ENCODE measurements around the gene DPYSL5.

DNA sequence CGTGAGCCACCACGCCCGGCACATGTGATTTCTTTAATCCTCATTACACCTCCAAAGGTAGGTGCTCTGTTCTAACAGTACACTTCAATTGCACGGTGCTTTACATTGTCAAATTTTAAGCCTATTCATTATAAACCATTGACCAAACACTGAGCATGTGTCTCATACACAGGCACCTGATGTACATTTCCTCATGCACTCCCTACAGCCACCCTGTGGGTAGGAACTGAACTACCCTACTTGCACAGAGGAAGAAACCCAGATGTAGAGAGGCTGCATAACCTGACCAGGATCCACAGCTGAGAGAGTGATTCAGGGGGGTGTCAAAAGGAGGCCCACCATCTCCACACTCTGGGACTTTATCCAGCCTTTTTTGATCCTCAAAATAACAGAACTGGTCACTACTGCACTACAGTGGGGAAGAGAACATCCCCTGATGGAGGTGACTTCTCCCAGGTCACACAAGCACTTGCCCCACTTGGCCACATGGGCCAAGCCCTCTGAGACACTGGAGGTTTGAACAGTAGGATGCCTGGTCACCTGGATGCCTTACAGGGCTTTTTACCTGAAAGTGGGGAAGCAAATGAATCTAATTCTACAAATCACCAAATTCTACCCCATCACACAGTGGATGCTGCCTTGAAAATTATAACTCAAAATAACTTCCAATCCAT, 6.9 kb upstream of the DPYSL5 start:
- TF ChIP-seq, protein P1, sequence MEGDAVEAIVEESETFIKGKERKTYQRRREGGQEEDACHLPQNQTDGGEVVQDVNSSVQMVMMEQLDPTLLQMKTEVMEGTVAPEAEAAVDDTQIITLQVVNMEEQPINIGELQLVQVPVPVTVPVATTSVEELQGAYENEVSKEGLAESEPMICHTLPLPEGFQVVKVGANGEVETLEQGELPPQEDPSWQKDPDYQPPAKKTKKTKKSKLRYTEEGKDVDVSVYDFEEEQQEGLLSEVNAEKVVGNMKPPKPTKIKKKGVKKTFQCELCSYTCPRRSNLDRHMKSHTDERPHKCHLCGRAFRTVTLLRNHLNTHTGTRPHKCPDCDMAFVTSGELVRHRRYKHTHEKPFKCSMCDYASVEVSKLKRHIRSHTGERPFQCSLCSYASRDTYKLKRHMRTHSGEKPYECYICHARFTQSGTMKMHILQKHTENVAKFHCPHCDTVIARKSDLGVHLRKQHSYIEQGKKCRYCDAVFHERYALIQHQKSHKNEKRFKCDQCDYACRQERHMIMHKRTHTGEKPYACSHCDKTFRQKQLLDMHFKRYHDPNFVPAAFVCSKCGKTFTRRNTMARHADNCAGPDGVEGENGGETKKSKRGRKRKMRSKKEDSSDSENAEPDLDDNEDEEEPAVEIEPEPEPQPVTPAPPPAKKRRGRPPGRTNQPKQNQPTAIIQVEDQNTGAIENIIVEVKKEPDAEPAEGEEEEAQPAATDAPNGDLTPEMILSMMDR (IDR thresholded peaks at IDR 0.05; ENCODE audit: poor library complexity, severe bottlenecking), result no peak
- TF ChIP-seq MXI1 (conservative IDR thresholded peaks at IDR 0.05; ENCODE audit: poor library complexity, severe bottlenecking), result no peak
- TF ChIP-seq, protein P2, sequence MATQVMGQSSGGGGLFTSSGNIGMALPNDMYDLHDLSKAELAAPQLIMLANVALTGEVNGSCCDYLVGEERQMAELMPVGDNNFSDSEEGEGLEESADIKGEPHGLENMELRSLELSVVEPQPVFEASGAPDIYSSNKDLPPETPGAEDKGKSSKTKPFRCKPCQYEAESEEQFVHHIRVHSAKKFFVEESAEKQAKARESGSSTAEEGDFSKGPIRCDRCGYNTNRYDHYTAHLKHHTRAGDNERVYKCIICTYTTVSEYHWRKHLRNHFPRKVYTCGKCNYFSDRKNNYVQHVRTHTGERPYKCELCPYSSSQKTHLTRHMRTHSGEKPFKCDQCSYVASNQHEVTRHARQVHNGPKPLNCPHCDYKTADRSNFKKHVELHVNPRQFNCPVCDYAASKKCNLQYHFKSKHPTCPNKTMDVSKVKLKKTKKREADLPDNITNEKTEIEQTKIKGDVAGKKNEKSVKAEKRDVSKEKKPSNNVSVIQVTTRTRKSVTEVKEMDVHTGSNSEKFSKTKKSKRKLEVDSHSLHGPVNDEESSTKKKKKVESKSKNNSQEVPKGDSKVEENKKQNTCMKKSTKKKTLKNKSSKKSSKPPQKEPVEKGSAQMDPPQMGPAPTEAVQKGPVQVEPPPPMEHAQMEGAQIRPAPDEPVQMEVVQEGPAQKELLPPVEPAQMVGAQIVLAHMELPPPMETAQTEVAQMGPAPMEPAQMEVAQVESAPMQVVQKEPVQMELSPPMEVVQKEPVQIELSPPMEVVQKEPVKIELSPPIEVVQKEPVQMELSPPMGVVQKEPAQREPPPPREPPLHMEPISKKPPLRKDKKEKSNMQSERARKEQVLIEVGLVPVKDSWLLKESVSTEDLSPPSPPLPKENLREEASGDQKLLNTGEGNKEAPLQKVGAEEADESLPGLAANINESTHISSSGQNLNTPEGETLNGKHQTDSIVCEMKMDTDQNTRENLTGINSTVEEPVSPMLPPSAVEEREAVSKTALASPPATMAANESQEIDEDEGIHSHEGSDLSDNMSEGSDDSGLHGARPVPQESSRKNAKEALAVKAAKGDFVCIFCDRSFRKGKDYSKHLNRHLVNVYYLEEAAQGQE (IDR thresholded peaks at IDR 0.05; ENCODE audit: borderline replicate concordance), result no peak

All from neural cell (in vitro differentiated cells).